GM10248 (cell line): ENCODE data around the gene ZFYVE19.

ENCODE experiments used
- CTCF ChIA-PET: fragments of 300-600 bp; sonication (Branson Sonifier 250); formaldehyde crosslinking; extraction: SDS; loops from one replicate; lab custom pipeline; 2021; ENCODE audit warnings: antibody characterized with exemption; lab: Yijun Ruan, JAX
- POLR2A ChIA-PET: fragments of 350-650 bp; sonication (Branson Sonifier 250); formaldehyde crosslinking; extraction: SDS; loops from one replicate; lab custom pipeline; 2020; ENCODE audit warnings: antibody characterized with exemption; lab: Yijun Ruan, JAX
- DNase-seq: peaks from one replicate; pipeline ENCODE4 v3.0.0; 2012; ENCODE audit errors: extremely low spot score
- TF ChIP-seq, protein P1 (sequence below): IDR thresholded peaks from 2 replicates; pipeline ENCODE4 v1.5.1; 2012; ENCODE audit warnings: mild to moderate bottlenecking, low read depth; ENCODE audit errors: extremely low read depth, missing control alignments, control extremely low read depth

The ZFYVE19 gene

DNA sequence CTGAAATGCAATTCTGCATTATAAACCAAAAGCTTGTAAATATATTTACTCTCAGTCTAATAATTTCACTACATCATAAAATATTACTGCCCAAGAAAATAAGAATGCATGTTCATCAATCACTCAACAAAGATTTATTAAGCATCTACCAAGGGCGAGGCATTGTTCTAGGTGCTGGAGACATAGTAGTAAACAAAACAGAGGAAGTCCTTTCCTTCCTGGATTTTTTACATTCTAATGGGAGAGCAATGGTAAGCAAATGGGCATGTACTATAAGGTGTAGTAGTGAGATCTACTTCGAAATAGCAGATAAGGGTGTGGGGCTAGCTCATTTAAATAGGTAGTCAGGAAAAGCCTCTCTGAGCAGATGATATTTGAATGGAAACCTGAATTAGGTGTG lies 10.8 kb upstream of the ZFYVE19 start:
- ChIA-PET CTCF (interaction anchor here (2.2 to 4.5 kb wide), 2 partner anchors 9 to 13 kb away, joined by 11 to 26 read pairs; no protein-coding TSS in a partner anchor), POLR2A (no interaction called here)
- no peak for DNase-seq
- TF ChIP-seq, protein P1, sequence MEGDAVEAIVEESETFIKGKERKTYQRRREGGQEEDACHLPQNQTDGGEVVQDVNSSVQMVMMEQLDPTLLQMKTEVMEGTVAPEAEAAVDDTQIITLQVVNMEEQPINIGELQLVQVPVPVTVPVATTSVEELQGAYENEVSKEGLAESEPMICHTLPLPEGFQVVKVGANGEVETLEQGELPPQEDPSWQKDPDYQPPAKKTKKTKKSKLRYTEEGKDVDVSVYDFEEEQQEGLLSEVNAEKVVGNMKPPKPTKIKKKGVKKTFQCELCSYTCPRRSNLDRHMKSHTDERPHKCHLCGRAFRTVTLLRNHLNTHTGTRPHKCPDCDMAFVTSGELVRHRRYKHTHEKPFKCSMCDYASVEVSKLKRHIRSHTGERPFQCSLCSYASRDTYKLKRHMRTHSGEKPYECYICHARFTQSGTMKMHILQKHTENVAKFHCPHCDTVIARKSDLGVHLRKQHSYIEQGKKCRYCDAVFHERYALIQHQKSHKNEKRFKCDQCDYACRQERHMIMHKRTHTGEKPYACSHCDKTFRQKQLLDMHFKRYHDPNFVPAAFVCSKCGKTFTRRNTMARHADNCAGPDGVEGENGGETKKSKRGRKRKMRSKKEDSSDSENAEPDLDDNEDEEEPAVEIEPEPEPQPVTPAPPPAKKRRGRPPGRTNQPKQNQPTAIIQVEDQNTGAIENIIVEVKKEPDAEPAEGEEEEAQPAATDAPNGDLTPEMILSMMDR = no peak

DNA sequence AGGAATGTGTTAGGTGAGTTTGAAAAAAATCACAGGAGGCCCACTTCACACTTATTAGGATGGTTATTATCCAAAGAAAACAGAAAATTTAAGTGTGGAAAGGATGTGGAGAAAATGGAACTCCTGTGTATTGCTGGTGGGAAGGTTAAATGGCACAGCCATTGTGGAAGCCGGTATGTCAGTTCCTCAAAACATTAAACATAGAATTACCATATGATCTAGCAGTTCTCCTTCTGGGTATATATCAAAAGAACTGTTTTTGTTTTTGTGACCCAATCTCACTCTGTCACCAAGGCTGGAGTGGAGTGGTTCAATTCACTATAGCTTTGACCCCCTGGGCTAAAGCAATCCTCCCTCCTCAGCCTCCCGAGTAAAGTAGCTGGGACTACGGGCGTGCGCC lies 10.4 kb upstream of the ZFYVE19 start:
- POLR2A ChIA-PET = interaction anchor here (0.9 kb wide), 1 partner anchor 47 kb away, joined by 3 read pairs; no protein-coding TSS in a partner anchor
- no peak for DNase-seq
- TF ChIP-seq, protein P1 = no peak
- CTCF ChIA-PET = interaction anchor here (1.0 to 4.5 kb wide), 4 partner anchors 10 to 63 kb away, joined by 4 to 26 read pairs (median 8); no protein-coding TSS in a partner anchor

DNA sequence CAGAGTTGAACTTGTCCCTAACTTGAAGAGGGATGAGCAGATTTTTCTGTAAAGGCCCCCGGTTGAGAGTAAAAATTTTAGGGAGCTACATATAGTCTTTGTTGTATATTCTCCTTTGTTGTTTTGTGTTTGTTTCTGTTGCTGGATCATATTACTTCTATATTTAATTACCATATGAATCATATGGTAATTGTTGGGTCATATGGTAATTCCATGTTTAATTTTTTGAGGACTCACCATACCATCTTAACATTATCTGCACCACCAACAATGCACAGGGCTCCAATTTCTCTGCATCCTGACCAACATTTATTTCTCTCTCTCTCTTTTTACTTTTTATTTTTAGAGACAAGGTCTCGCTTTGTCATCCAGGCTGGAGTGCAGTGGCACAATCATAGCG lies 7.4 kb upstream of the ZFYVE19 start:
- POLR2A ChIA-PET = no interaction called here
- no peak for DNase-seq
- TF ChIP-seq, protein P1 = no peak
- CTCF ChIA-PET = interaction anchor here (1.6 kb wide), 1 partner anchor 17 kb away, joined by 6 read pairs; no protein-coding TSS in a partner anchor

DNA sequence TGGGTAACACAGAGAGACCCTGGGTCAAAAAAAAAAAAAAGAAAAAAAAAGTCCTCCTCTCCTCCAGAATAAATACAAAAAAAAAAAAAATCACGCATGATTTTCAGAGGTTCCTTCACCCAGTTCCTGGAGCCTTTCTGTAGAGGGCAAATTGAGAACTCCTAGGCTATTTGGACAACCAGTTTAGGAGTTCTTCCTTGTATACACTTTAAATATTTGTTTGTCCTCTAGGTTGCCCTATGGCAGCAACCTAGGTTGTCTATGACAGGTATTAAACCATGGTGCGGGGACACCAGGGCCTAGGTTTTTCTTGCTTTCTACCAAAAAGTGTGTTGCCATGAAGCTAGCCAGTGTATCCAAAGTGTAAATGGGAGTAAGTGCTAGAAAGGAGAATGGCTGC lies 3.8 kb upstream of the ZFYVE19 start:
- ChIA-PET CTCF (interaction anchor here (0.6 to 1.6 kb wide), 3 partner anchors 21 to 24 kb away, joined by 3 to 5 read pairs (median 3); no protein-coding TSS in a partner anchor), POLR2A (interaction anchor here (0.7 kb wide), 1 partner anchor 26 kb away, joined by 8 read pairs; the partner anchor contains the start of gene PPP1R14D)
- DNase-seq = no peak
- TF ChIP-seq, protein P1 = no peak

DNA sequence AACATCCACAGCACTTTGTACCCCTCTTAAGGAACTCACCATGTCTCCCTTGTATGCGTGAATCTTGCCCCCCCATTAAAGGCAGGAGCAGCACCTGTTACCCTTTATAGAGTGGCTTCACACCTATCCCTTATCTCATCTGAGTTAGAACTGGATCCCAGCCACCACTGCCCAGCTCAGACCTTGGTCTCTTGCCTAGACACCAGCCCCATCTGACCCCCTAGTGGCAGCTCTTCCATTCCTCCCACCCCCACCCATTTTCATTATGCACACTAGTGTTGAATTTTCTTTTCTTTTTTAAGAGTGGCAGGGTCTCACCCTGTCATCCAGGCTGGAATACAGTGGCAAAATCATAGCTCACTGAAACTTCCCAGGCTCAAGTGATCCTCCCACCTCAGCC lies 3.2 kb upstream of the ZFYVE19 start:
- no peak for DNase-seq
- POLR2A ChIA-PET = no interaction called here
- CTCF ChIA-PET = interaction anchor here (0.6 to 1.0 kb wide), 2 partner anchors 21 to 25 kb away, joined by 3 read pairs; no protein-coding TSS in a partner anchor
- TF ChIP-seq, protein P1 = no peak

DNA sequence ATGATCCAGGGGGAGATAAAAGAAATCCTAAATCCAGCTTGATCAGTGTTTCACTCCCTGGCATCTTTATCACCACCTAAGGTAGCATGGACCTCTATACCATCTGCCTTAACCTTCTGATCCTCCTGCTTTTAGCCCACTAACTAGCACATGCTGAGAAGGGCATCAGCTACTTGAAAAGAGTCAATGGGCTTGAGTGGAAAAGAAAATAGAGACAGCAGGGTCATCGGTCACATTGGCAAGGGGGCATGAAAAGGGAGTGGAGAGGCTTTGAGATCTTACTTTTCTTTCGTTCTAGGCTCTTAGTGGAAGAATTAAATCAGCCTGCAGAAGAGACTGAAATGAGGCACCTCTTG lies 239 bp upstream of the ZFYVE19 start:
- ChIA-PET CTCF (interaction anchor here (1.1 to 3.2 kb wide), 7 partner anchors 21 to 89 kb away, joined by 3 to 20 read pairs (median 4); no protein-coding TSS in a partner anchor), POLR2A (no interaction called here)
- DNase-seq = no peak

More for the DNA sequence above, 239 bp upstream of the ZFYVE19 start:
- TF ChIP-seq, protein P1 = no peak
